ENCODE data around the gene EFNA2.

The EFNA2 gene

DNA sequence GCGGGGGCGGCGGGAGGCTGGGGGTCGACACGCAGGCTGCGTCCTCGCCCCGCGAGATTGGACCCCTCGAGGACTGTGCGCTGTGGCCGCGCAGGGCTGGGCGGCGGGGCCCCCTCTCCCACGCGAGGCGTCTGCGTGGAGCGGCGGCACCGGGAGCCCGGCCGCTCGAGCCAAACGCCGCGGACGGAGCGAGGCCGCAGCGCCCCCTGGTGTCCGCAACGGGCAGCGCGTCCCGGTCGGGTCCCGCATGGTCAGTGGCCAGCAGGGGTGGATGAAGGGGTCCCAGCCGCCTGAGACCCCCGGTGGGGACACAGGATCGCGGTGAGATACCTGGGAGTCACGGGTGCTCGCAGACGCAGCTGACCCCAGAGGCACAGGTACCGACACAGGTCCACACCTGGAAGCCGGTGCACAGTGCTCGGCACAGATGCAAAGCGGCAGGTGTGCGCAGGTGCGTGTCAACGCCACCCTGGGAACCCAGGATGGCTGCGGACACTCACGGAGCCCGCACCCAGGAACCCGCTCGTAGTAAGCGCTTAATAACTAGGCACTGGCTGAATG, 18.7 kb upstream of the EFNA2 start:
- peak overlapping the region; percentile 95 for H3K4me2 ChIP-seq (ENCODE audit: low read length)
- peaks cover 59% of the 10 kb centered on the region for H3F3A ChIP-seq (ENCODE audit: control insufficient read depth, insufficient read depth)
- H3K9me3 ChIP-seq (ENCODE audit: control insufficient read depth, insufficient read depth, low read length): no peaks in the 10 kb centered on the region
- H3K27me3 ChIP-seq (ENCODE audit: control insufficient read depth, low read length): no peaks in the 10 kb centered on the region; the same call in 1 of the 2 replicates
- H3K4me3 ChIP-seq (ENCODE audit: low read length): peak overlapping the region; percentile 63
- H3K9me2 ChIP-seq (replicated peaks; ENCODE audit: control insufficient read depth, low read length): no peaks in the 10 kb centered on the region
- peak overlapping the region; percentile 95 for H3K27ac ChIP-seq (ENCODE audit: low read depth, low read length)
- peaks cover 19% of the 10 kb centered on the region for H4K20me1 ChIP-seq (ENCODE audit: control insufficient read depth, insufficient read depth, low read depth, low read length)
- TF ChIP-seq EZH2phosphoT487 (IDR thresholded peaks at IDR 0.05; ENCODE audit: borderline replicate concordance, low read length): no peak
- TF ChIP-seq, protein P1, sequence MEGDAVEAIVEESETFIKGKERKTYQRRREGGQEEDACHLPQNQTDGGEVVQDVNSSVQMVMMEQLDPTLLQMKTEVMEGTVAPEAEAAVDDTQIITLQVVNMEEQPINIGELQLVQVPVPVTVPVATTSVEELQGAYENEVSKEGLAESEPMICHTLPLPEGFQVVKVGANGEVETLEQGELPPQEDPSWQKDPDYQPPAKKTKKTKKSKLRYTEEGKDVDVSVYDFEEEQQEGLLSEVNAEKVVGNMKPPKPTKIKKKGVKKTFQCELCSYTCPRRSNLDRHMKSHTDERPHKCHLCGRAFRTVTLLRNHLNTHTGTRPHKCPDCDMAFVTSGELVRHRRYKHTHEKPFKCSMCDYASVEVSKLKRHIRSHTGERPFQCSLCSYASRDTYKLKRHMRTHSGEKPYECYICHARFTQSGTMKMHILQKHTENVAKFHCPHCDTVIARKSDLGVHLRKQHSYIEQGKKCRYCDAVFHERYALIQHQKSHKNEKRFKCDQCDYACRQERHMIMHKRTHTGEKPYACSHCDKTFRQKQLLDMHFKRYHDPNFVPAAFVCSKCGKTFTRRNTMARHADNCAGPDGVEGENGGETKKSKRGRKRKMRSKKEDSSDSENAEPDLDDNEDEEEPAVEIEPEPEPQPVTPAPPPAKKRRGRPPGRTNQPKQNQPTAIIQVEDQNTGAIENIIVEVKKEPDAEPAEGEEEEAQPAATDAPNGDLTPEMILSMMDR (IDR thresholded peaks at IDR 0.05; ENCODE audit: low read depth, low read length, poor library complexity, severe bottlenecking): peak; percentile 98
- H3K36me3 ChIP-seq (ENCODE audit: control insufficient read depth, low read length): peaks cover 34% of the 10 kb centered on the region
- H3K4me1 ChIP-seq (ENCODE audit: control insufficient read depth, low read length): peaks cover 89% of the 10 kb centered on the region
- peaks cover 40% of the 10 kb centered on the region for H3K79me2 ChIP-seq (ENCODE audit: control insufficient read depth, low read length)

DNA sequence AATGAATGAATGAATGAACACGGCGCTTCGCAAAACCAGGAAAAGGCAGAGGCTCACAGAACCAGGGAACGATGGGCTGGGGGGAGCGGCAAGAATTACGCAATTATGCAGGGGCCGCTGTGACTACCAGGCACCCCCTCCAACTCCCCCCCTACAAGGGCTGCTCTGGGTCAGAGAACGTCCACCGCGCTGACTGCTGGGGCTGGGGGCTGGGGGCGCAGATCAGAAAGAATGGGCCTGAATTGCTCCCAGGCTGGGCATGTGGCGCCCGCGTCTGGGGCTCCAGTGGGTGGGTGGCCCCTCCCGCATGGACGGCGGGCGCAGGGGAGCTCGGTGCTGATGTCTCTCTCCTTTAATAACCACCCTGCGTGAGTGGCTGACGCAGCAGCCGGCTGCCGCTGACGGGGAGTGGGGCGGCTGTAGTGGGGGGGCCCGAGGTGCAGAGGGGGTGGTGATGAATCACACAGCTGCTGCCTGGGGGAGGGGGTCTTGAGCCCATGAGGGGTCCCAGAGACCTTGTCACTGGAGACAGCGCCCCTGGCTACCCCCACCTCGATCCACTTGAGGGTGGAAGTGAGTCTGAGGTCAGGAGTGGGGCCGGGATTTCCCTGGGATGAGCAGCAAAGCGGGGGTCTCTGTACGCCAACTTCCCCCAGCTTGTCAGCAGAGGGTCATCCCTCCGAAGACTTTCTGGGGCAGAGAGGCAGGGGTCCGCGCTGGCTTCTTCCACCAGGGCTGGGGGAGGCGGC, 18.0 kb upstream of the EFNA2 start:
- Histone ChIP-seq H3K9me2 (replicated peaks; ENCODE audit: control insufficient read depth, low read length) (no peaks in the 10 kb centered on the region), H3F3A (ENCODE audit: control insufficient read depth, insufficient read depth) (peaks cover 62% of the 10 kb centered on the region), H3K27ac (ENCODE audit: low read depth, low read length) (peak overlapping the region; percentile 95), H4K20me1 (ENCODE audit: control insufficient read depth, insufficient read depth, low read depth, low read length) (peaks cover 19% of the 10 kb centered on the region), H3K79me2 (ENCODE audit: control insufficient read depth, low read length) (peaks cover 40% of the 10 kb centered on the region), H3K4me1 (ENCODE audit: control insufficient read depth, low read length) (peaks cover 89% of the 10 kb centered on the region), H3K4me3 (ENCODE audit: low read length) (peak overlapping the region; percentile 63), H3K27me3 (ENCODE audit: control insufficient read depth, low read length) (no peaks in the 10 kb centered on the region; the same call in 1 of the 2 replicates), H3K36me3 (ENCODE audit: control insufficient read depth, low read length) (peaks cover 37% of the 10 kb centered on the region), H3K9me3 (ENCODE audit: control insufficient read depth, insufficient read depth, low read length) (no peaks in the 10 kb centered on the region), H3K4me2 (ENCODE audit: low read length) (peak overlapping the region; percentile 95)
- TF ChIP-seq EZH2phosphoT487 (IDR thresholded peaks at IDR 0.05; ENCODE audit: borderline replicate concordance, low read length): no peak
- TF ChIP-seq, protein P1 (IDR thresholded peaks at IDR 0.05; ENCODE audit: low read depth, low read length, poor library complexity, severe bottlenecking): no peak

DNA sequence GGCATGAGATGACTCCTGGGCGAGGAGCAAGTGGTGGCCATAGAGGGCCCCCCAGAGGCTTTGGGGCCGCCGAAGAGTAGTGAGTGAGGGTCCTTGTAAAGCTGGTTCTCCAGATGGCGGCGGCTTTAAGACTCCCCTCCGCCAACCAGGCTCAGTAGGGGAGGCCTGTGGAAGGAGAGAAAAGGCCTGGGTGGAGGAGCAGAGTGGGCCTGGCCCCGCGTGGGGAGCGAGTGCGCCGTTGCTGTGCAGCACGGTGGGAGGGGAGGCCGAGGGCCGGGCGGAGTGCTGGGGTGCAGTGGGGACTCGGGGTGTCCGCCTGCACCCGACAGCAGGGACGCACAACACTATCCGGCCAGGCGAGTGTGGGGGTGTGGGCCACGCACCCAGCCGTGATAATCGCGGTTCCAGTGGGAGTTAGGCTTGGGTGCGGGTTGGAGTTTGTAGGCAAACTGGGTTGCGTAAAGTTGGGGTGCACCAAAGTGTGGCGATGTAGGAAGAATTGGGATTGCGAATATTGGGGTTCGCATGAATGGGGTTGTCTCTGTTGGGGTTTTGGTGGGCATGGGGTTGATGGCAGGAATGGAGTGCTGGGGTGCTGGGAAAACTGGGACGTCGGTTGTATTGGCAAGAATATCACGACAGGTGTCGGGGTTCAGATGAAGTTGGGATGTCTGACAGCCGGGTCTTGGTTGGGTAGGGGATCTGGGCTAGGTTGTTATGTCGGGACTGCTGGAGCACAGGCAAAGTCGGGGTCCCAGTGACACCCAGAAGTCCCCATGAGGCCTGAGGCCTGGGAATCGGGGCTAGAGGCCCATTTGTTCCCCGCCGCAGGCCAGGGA, 17.2 kb upstream of the EFNA2 start:
- Histone ChIP-seq H3K4me3 (ENCODE audit: low read length) (peak overlapping the region; percentile 97), H3K27me3 (ENCODE audit: control insufficient read depth, low read length) (no peaks in the 10 kb centered on the region; the same call in 1 of the 2 replicates), H3K9me3 (ENCODE audit: control insufficient read depth, insufficient read depth, low read length) (no peaks in the 10 kb centered on the region), H4K20me1 (ENCODE audit: control insufficient read depth, insufficient read depth, low read depth, low read length) (peaks cover 19% of the 10 kb centered on the region), H3K4me1 (ENCODE audit: control insufficient read depth, low read length) (peaks cover 87% of the 10 kb centered on the region), H3K36me3 (ENCODE audit: control insufficient read depth, low read length) (peaks cover 45% of the 10 kb centered on the region), H3K27ac (ENCODE audit: low read depth, low read length) (peak overlapping the region; percentile 2; the same call in 1 of the 2 replicates), H3K9me2 (replicated peaks; ENCODE audit: control insufficient read depth, low read length) (no peaks in the 10 kb centered on the region), H3K79me2 (ENCODE audit: control insufficient read depth, low read length) (peaks cover 46% of the 10 kb centered on the region), H3F3A (ENCODE audit: control insufficient read depth, insufficient read depth) (peaks cover 61% of the 10 kb centered on the region), H3K4me2 (ENCODE audit: low read length) (peak overlapping the region; percentile 95)
- TF ChIP-seq EZH2phosphoT487 (IDR thresholded peaks at IDR 0.05; ENCODE audit: borderline replicate concordance, low read length): no peak
- TF ChIP-seq, protein P1 (IDR thresholded peaks at IDR 0.05; ENCODE audit: low read depth, low read length, poor library complexity, severe bottlenecking): no peak

Measured in DOHH2 (cell line).